SK-N-MC (cell line): ENCODE data around the gene THOC2.
"Not testable (repeated sequence)": the region's sequence is repeated elsewhere in the genome, so short reads cannot be mapped to it uniquely, and the experiment has no call there.

ENCODE experiments used
- EZH2 ChIP-seq: fragments of 200-600 bp; sonication (generic); IDR thresholded peaks from one replicate; pipeline ENCODE4 v1.6.1; 2017; ENCODE audit warnings: antibody characterized with exemption
- POLR2AphosphoS5 ChIP-seq: IDR thresholded peaks from 2 replicates; pipeline ENCODE4 v1.6.1; 2012; ENCODE audit warnings: mild to moderate bottlenecking, low read depth, low read length, borderline replicate concordance

DNA sequence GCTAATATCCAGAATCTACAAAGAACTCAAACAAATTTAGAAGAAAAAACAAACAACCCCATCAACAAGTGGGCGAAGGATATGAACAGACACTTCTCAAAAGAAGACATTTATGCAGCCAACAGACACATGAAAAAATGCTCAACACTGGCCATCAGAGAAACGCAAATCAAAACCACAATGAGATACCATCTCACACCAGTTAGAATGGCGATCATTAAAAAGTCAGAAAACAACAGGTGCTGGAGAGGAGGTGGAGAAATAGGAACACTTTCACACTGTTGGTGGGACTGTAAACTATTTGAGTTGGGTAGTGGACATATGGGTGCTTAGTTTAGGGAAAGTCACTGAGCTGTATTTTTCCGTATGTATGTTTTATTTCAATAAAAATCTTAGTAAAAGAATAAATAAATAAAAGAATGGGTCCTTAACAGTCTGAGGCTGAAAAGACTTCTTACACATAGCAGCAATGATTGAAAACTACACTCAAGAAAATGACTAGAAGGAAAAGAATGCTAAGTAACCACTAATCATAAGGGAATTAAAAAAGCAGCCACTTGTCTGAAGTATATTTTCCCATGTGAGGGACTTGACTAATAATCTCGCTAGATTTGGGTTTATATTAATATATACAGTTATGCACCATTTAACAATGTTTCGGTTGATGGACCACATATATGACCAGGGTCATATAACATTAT is 68.2 kb downstream of the THOC2 start:
- TF ChIP-seq POLR2AphosphoS5, EZH2: not testable (repeated sequence)
